HG03521 (cell line): ENCODE data around the gene TMEM258.

ENCODE experiments used
- ATAC-seq: cut with Tn5 transposase; IDR thresholded peaks from one replicate; pipeline ENCODE4 v1.9.1; 2021; ENCODE audit warnings: mild to moderate bottlenecking, moderate library complexity; ENCODE audit not compliant: unreplicated experiment

The TMEM258 gene

GRCh38 chr11:61826930-61827570, 34.7 kb upstream of the TMEM258 start:
- no peak for ATAC-seq

- no peak for ATAC-seq
Measured at GRCh38 chr11:61820174-61820573, 27.8 kb upstream of the TMEM258 start.

- no peak for ATAC-seq
Measured at GRCh38 chr11:61817471-61818202, 25.2 kb upstream of the TMEM258 start.

GRCh38 chr11:61816736-61817455, 24.5 kb upstream of the TMEM258 start, which contains the start of gene FADS1:
TSS of gene FADS1 (minus strand) at chr11:61817003. CDS start at chr11:61816929, 74 bp downstream.
- peak; percentile 31 for ATAC-seq

- ATAC-seq: peak; percentile 9
Measured at GRCh38 chr11:61815790-61816735, 23.7 kb upstream of the TMEM258 start.

- peak; percentile 50 for ATAC-seq
Measured at GRCh38 chr11:61814958-61815789, 22.8 kb upstream of the TMEM258 start.

- ATAC-seq: no peak
Measured at GRCh38 chr11:61814247-61814957, 22.0 kb upstream of the TMEM258 start.

- no peak for ATAC-seq
Measured at GRCh38 chr11:61812736-61813411, 20.5 kb upstream of the TMEM258 start.

- ATAC-seq: no peak
Measured at GRCh38 chr11:61811831-61812230, 19.4 kb upstream of the TMEM258 start.

- no peak for ATAC-seq
Measured at GRCh38 chr11:61810671-61811175, 18.3 kb upstream of the TMEM258 start.

- no peak for ATAC-seq
Measured at GRCh38 chr11:61806785-61807184, 14.4 kb upstream of the TMEM258 start.

- no peak for ATAC-seq
Measured at GRCh38 chr11:61805146-61805545, 12.7 kb upstream of the TMEM258 start.

GRCh38 chr11:61803889-61804647, 11.7 kb upstream of the TMEM258 start:
- ATAC-seq: no peak

GRCh38 chr11:61802605-61803004, 10.2 kb upstream of the TMEM258 start:
- no peak for ATAC-seq

- no peak for ATAC-seq
Measured at GRCh38 chr11:61800331-61801281, 8.2 kb upstream of the TMEM258 start.

- no peak for ATAC-seq
Measured at GRCh38 chr11:61799665-61800284, 7.4 kb upstream of the TMEM258 start.
